ENCODE results near the gene ZNF665.
"Not testable (repeated sequence)": the region's sequence is repeated elsewhere in the genome, so short reads cannot be mapped to it uniquely, and the experiment has no call there.

ZNF665 gene

DNA sequence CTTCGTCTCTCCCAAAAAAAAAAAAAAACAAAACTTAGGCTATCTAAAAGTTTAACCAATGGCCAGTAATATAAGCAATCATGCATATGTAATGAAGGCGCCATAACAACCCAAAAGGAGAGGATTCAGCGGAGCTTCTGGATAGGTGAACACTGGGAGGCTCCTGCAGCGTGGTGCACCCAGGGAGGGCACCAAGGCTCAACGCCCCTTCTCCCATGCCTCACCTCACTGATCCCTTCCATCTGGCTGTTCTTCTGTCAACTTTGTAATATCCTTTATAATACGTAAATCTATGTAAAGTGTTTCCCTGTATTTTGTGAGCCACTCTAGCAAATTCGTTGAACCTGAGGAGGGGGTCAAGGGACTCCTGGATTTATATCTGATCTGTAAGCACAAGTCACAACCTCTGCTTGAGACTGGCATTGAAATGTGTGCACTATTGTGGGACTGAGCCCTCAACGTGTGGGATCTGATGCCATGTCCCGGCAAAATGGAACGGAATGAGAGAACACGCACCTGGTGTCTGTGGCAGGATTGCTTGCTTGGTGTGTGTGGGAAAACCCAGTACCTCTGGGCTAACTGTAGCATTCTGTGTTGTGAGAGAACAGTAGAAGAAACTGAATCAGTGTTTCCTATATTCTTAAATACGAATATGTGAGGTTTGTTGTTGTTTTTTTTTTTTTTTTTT lies 521 bp upstream of the ZNF665 start:
- TF ChIP-seq, protein P1, sequence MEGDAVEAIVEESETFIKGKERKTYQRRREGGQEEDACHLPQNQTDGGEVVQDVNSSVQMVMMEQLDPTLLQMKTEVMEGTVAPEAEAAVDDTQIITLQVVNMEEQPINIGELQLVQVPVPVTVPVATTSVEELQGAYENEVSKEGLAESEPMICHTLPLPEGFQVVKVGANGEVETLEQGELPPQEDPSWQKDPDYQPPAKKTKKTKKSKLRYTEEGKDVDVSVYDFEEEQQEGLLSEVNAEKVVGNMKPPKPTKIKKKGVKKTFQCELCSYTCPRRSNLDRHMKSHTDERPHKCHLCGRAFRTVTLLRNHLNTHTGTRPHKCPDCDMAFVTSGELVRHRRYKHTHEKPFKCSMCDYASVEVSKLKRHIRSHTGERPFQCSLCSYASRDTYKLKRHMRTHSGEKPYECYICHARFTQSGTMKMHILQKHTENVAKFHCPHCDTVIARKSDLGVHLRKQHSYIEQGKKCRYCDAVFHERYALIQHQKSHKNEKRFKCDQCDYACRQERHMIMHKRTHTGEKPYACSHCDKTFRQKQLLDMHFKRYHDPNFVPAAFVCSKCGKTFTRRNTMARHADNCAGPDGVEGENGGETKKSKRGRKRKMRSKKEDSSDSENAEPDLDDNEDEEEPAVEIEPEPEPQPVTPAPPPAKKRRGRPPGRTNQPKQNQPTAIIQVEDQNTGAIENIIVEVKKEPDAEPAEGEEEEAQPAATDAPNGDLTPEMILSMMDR (conservative IDR thresholded peaks at IDR 0.05): no peak
- H3K27ac ChIP-seq: peak overlapping the region; percentile 74

GRCh38 chr19:53190253-53190652 lies 2.9 kb downstream of the ZNF665 start:
- no peak overlapping the region for H3K27ac ChIP-seq
- TF ChIP-seq, protein P1 (conservative IDR thresholded peaks at IDR 0.05): no peak

- TF ChIP-seq, protein P1 (conservative IDR thresholded peaks at IDR 0.05): peak; percentile 63
- not testable (repeated sequence) for H3K27ac ChIP-seq
Measured at GRCh38 chr19:53189691-53190198, 3.4 kb downstream of the ZNF665 start.

DNA sequence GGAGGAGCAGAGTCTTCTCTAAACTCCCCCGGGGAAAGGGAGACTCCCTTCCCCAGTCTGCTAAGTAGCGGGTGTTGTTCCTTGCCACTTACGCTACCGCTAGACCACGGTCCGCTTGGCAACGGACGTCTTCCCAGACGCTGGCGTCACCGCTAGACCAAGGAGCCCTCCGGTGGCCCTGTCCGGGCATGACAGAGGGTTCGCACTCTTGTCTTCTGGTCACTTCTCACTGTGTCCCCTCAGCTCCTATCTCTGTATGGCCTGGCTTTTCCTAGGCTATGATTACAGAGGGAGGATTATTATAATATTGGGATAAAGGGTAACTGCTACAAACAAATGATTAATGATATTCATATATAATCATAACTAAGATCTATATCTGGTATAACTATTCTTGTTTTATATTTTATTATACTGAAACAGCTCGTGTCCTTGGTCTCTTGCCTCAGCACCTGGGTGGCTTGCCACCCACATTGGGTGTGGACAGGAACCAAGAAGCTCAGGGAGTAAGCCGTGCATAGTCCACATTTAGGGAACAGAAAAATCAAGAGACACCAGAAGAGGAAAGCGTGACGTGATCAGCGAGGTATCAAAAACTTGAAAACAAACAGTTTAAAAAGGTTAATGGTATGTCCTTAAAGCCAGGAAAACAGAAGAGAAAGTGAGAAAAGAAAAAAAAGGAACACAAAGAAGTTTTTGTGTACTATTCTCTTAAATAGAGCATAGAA lies 7.8 kb downstream of the ZNF665 start:
- TF ChIP-seq, protein P1 (conservative IDR thresholded peaks at IDR 0.05): peak; percentile 18; the same call in 1 of the 2 replicates

DNA sequence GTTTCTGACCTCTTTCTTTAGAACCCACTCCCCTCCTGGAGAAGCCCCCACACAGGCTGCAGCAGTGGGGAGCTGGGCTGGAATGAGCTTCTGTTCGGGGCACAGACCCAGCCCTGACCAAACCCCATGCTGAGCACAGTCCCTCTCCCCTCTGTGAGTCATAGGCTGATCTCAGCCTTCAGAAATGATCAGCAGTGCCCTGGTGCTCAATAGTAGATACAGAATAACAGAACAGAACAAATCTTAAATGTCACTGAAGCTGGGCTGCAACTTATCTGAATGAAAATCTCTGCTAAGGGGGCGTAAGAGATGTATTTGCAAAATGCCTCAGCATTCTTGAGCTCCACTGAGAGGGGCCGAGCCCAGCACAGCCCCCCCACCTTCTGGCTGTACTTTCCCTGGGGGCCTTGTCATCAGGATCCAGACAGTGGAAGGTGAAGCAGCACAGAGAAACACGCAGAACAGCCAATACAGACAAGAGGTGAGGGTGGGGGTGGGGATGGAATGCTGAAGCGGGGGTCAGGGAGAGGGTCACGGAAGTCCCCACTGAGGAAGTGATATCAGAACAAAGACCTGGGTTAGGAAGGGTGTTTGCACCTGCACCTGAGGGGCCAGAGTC lies 9.9 kb downstream of the ZNF665 start:
- no peak overlapping the region for H3K27ac ChIP-seq
- TF ChIP-seq, protein P1 (conservative IDR thresholded peaks at IDR 0.05): no peak

More for the DNA sequence above, 7.8 kb downstream of the ZNF665 start:
- not testable (repeated sequence) for H3K27ac ChIP-seq

DNA sequence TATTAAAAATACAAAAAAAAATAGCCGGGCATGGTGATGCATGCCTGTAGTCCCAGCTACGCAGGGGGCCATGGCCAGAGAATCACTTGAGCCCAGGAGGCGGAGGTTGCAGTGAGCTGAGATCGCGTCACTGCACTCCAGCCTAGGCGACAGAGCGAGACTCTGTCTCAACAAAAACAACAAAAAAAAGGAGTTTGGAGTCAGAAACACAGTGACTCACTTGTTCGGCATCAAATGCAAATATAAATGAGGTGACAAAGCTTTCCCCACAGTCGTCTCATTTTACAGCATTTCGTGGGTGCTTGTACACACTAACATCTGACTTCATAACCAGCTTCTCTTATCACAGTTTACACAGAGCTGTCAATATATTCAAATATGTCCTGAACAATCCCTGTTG lies 11.0 kb downstream of the ZNF665 start:
- no peak overlapping the region for H3K27ac ChIP-seq
- TF ChIP-seq, protein P1 (conservative IDR thresholded peaks at IDR 0.05): no peak

DNA sequence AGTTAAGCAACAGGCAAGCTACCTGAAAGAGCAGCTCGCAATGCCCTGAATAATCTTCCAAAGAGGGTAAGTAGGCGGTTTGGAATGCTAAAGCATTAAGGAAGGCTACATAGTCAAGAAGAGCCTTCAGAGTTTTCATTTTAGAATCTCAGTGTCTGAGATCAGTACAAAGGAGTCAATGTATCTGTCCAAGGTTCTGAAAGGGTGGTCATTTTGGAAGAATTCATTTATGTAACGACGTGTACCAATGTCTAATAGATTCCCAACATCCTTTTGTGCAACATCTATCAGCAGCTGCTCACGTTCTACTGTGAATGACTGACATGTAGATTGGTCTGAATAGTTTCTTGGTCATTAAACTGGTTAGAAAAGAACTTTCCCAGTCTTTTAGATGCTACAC lies 15.2 kb downstream of the ZNF665 start:
- H3K27ac ChIP-seq: no peak overlapping the region
- TF ChIP-seq, protein P1 (conservative IDR thresholded peaks at IDR 0.05): no peak
